Suprapubic skin (tissue), 4 donors: ENCODE data around the gene CTDNEP1. TPM values are rescaled to one million over a fixed set of nuclear protein-coding genes. Genes with fewer than 3 reads are reported as not detected.

Experiments used
- DNase-seq, 2 donors: peaks; one replicate each; pipeline ENCODE4 v3.0.0-alpha.2; 2019; ENCODE audit warnings: low spot score in 2 of 2
- H3K27ac ChIP-seq: fragments of 200-600 bp; sonication (generic); one replicate; pipeline ENCODE4 v1.5.1; 2019
- H3K27me3 ChIP-seq: fragments of 200-600 bp; sonication (generic); one replicate; pipeline ENCODE4 v1.5.1; 2019
- H3K36me3 ChIP-seq: fragments of 200-600 bp; sonication (generic); one replicate; pipeline ENCODE4 v1.5.1; 2019
- H3K4me1 ChIP-seq: fragments of 200-600 bp; sonication (generic); one replicate; pipeline ENCODE4 v1.5.1; 2019
- H3K4me3 ChIP-seq: fragments of 200-600 bp; sonication (generic); one replicate; pipeline ENCODE4 v1.5.1; 2019; ENCODE audit warnings: mild to moderate bottlenecking
- H3K9me3 ChIP-seq: fragments of 200-600 bp; sonication (generic); one replicate; pipeline ENCODE4 v1.5.1; 2019
- CTCF ChIP-seq, 2 donors: fragments of 200-600 bp in 1 of 2; fragments of 450-650 bp in 1 of 2; sonication (generic) in 1 of 2; IDR thresholded peaks; one replicate each; pipeline ENCODE4 v1.5.1; 2016 to 2019; ENCODE audit warnings: antibody characterized with exemption in 2 of 2, mild to moderate bottlenecking in 1 of 2, moderate library complexity in 1 of 2
- EP300 ChIP-seq: sonication (generic); formaldehyde crosslinking; IDR thresholded peaks from one replicate; pipeline ENCODE4 v1.6.1; 2017; ENCODE audit warnings: antibody characterized with exemption
- POLR2A ChIP-seq, 2 donors: fragments of 450-650 bp; IDR thresholded peaks; one replicate each; pipeline ENCODE4 v1.6.1; 2017; ENCODE audit warnings: antibody characterized with exemption in 2 of 2, mild to moderate bottlenecking in 2 of 2, moderate library complexity in 2 of 2
- POLR2AphosphoS5 ChIP-seq, 3 donors: sonication (generic); formaldehyde crosslinking; IDR thresholded peaks; one replicate each; pipeline ENCODE4 v1.6.1; 2017; ENCODE audit warnings: antibody characterized with exemption in 3 of 3
- WGBS: methylation state at CpG from one replicate; pipeline ENCODE4 v1.1.5; 2018; 5-methylcytosine and 5-hydroxymethylcytosine counted together
- total RNA-seq, 4 donors: library from RNA; depleted of rRNA; stranded (reverse); fragments of >200 nt; gene quantifications; one replicate each; pipeline ENCODE4 v1.1.0, GENCODE V29; 2016

Gene CTDNEP1
- total RNA-seq, 4 donors from 2014 or later: 54.7 to 80.6 (median 72.1) TPM

GRCh38 chr17:7219229-7219811 is 32.2 kb downstream of the CTDNEP1 start:
- Histone ChIP-seq H3K4me1 (peaks cover 80% of the 10 kb centered on the region), H3K4me3 (peak overlapping the region; percentile 96), H3K27ac (peak overlapping the region; percentile 96), H3K36me3 (peaks cover 23% of the 10 kb centered on the region), H3K9me3 (no peaks in the 10 kb centered on the region), H3K27me3 (no peaks in the 10 kb centered on the region)
- DNase-seq: no peak
- TF ChIP-seq CTCF (IDR thresholded peaks at IDR 0.05) (no peak), POLR2AphosphoS5 (IDR thresholded peaks at IDR 0.05) (no peak), POLR2A (IDR thresholded peaks at IDR 0.05) (no peak), EP300 (no peak)
- WGBS: 19% methylated on average over 12 of the region's 12 CpGs

GRCh38 chr17:7218758-7219157 is 32.8 kb downstream of the CTDNEP1 start:
- H3K4me1 ChIP-seq: peaks cover 86% of the 10 kb centered on the region
- H3K27me3 ChIP-seq: no peaks in the 10 kb centered on the region
- H3K4me3 ChIP-seq: no peak overlapping the region
- TF ChIP-seq POLR2AphosphoS5 (IDR thresholded peaks at IDR 0.05) (no peak), POLR2A (IDR thresholded peaks at IDR 0.05) (no peak), EP300 (no peak), CTCF (IDR thresholded peaks at IDR 0.05) (no peak)
- peaks cover 17% of the 10 kb centered on the region for H3K36me3 ChIP-seq
- H3K9me3 ChIP-seq: no peaks in the 10 kb centered on the region
- 78% methylated on average over 6 of the region's 6 CpGs for WGBS
- no peak overlapping the region for H3K27ac ChIP-seq
- DNase-seq: no peak

- peak overlapping the region; percentile 59 for H3K27ac ChIP-seq
- H3K36me3 ChIP-seq: peaks cover 11% of the 10 kb centered on the region
- no peaks in the 10 kb centered on the region for H3K27me3 ChIP-seq
- 77% methylated on average over 5 of the region's 6 CpGs for WGBS
- no peak for DNase-seq
- TF ChIP-seq POLR2AphosphoS5 (IDR thresholded peaks at IDR 0.05): no peak
- peaks cover 89% of the 10 kb centered on the region for H3K4me1 ChIP-seq
- no peaks in the 10 kb centered on the region for H3K9me3 ChIP-seq
- H3K4me3 ChIP-seq: peak overlapping the region; percentile 50
Observed at GRCh38 chr17:7218166-7218565, 33.4 kb downstream of the CTDNEP1 start.

GRCh38 chr17:7217113-7217987 is 34.2 kb downstream of the CTDNEP1 start:
- TF ChIP-seq POLR2A (IDR thresholded peaks at IDR 0.05): no peak
- no peak for TF ChIP-seq EP300
- no peak for TF ChIP-seq CTCF (IDR thresholded peaks at IDR 0.05)
- no peak for TF ChIP-seq POLR2AphosphoS5 (IDR thresholded peaks at IDR 0.05)
- Histone ChIP-seq H3K4me1 (peaks cover 82% of the 10 kb centered on the region), H3K4me3 (peak overlapping the region; percentile 50), H3K9me3 (no peaks in the 10 kb centered on the region), H3K27me3 (no peaks in the 10 kb centered on the region), H3K36me3 (peaks cover 3% of the 10 kb centered on the region), H3K27ac (peak overlapping the region; percentile 59)
- WGBS: under 1% methylated on average over 27 of the region's 32 CpGs
- DNase-seq: no peak

- WGBS: 31% methylated on average over 7 of the region's 7 CpGs
Observed at GRCh38 chr17:7216242-7217112, 35.1 kb downstream of the CTDNEP1 start.

More at GRCh38 chr17:7216242-7217112, 35.1 kb downstream of the CTDNEP1 start:
- H3K9me3 ChIP-seq: no peaks in the 10 kb centered on the region
- H3K36me3 ChIP-seq: no peaks in the 10 kb centered on the region
- peak overlapping the region; percentile 50 for H3K4me3 ChIP-seq
- no peaks in the 10 kb centered on the region for H3K27me3 ChIP-seq
- peaks cover 76% of the 10 kb centered on the region for H3K4me1 ChIP-seq
- no peak for TF ChIP-seq CTCF (IDR thresholded peaks at IDR 0.05)
- TF ChIP-seq EP300: no peak
- no peak for TF ChIP-seq POLR2AphosphoS5 (IDR thresholded peaks at IDR 0.05)
- no peak for TF ChIP-seq POLR2A (IDR thresholded peaks at IDR 0.05)
- no peak for DNase-seq
- H3K27ac ChIP-seq: peak overlapping the region; percentile 59
